ENCODE data around the gene CDH4.

GRCh38 chr20:61291166-61291829 is 39.2 kb downstream of the CDH4 start:
- no peak for TF ChIP-seq CTCF (IDR thresholded peaks at IDR 0.05)
- TF ChIP-seq EZH2 (IDR thresholded peaks at IDR 0.05; ENCODE audit: borderline replicate concordance, insufficient read depth, low read depth, low read length, poor library complexity, severe bottlenecking) = no peak

All from B cell (primary cell).